Measurements from ENCODE around the gene PFKFB2. TPM values are rescaled to one million over a fixed set of nuclear protein-coding genes. Genes with fewer than 3 reads are reported as not detected.

The PFKFB2 gene
- total and polyA plus RNA-seq, 2 donors (not counting 1 experiment from before 2014, with no cell fraction given): 6.5 to 18.2 TPM

DNA sequence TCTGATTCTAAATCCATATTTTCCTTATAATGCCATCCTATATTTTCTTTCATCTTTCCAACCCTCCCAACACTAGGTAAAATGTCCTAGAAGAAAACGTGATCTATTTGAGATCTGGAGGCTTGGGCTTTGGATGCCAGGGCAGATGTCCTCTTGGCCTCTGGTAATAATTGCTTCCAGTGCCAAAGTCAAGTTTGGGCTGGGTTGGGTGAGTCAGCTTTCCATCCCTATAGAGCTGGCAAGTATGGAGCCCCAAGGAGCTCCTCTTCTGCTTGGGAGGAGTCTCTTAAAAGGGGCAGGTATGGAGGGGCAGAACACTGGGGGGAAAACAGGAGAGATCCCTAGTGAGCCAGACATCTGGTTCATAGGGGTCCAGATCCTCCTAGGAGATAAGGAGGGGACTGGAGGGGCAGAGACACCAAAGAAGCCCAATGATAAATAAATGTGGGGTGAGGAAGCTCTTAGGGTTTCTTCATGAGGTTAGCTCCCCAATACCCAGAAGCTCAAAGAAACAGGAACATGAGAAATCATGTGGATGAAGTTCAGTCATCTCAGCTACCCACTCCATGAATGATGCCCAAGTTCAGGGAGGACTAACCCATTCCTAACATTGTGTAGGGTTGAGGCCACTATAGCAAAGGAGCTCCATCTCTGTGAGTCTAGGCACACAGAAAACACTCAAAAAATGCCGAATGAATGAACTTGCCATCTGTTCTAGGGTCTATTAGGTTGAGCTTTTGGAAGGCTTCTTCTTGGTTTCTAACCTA, 24.0 kb upstream of the PFKFB2 start:
- ATAC-seq (ENCODE audit: low read depth): no peak
- H3K4me1 Mint-ChIP-seq: no peaks in the 10 kb centered on the region
- ChIA-PET CTCF (interaction anchor here (1.4 kb wide), 1 partner anchor 11 kb away, joined by 3 read pairs; no protein-coding TSS in a partner anchor), POLR2A (no interaction called here)
- H3K27me3 ChIP-seq (replicated peaks in 1 of 4; ENCODE audit: control extremely low read depth in 1 of 4, control insufficient read depth in 3 of 4, insufficient read depth in 4 of 4, low read length in 3 of 4): peaks cover 0 to 36% (median 19%) of the 10 kb centered on the region in 4 experiments
- H3K79me2 ChIP-seq (ENCODE audit: control insufficient read depth, insufficient read depth, low read length): no peaks in the 10 kb centered on the region
- no CpG with 5 or more reads among the region's 2 CpGs for WGBS (ENCODE audit: insufficient coverage)
- no peak overlapping the region for H3K27ac Mint-ChIP-seq
- H3K36me3 ChIP-seq (replicated peaks in 1 of 2; ENCODE audit: control extremely low read depth in 1 of 2, control insufficient read depth in 1 of 2, extremely low read depth in 1 of 2, insufficient read depth in 2 of 2, low read length in 1 of 2): no peaks in the 10 kb centered on the region
- intact Hi-C loops (cut with micrococcal nuclease): no loop called here
- no peak overlapping the region for H3K4me2 ChIP-seq (replicated peaks; ENCODE audit: low read depth, low read length, poor library complexity, severe bottlenecking)
- no peaks in the 10 kb centered on the region for H3K9me3 Mint-ChIP-seq (ENCODE audit: insufficient read depth)
- no peak overlapping the region for H3K27ac ChIP-seq (ENCODE audit: low read length in 2 of 2)
- H3K9me3 ChIP-seq (ENCODE audit: control extremely low read depth in 1 of 3, control insufficient read depth in 2 of 3, insufficient read depth in 1 of 3, low read length in 2 of 3): no peaks in the 10 kb centered on the region
- no peaks in the 10 kb centered on the region for H3K4me1 ChIP-seq (ENCODE audit: control insufficient read depth in 2 of 2, insufficient read depth in 2 of 2, low read length in 2 of 2)
- H3K27me3 Mint-ChIP-seq: peaks cover 67% of the 10 kb centered on the region
- no peak overlapping the region for H3K9ac ChIP-seq (ENCODE audit: low read length)
- H2AFZ ChIP-seq (ENCODE audit: insufficient read depth, low read depth, low read length, poor library complexity, severe bottlenecking): no peak overlapping the region
- DNase-seq: no peak
- TF ChIP-seq CTCF (IDR thresholded peaks at IDR 0.05) (no peak), EZH2 (IDR thresholded peaks at IDR 0.05; ENCODE audit: borderline replicate concordance, insufficient read depth, low read depth, low read length, poor library complexity, severe bottlenecking) (no peak)
- no peak overlapping the region for H3K4me3 ChIP-seq (ENCODE audit: control extremely low read depth in 1 of 5, extremely low read depth in 1 of 5, insufficient read depth in 1 of 5, low read depth in 2 of 5, low read length in 4 of 5)
- H3K4me3 Mint-ChIP-seq: no peak overlapping the region
- no peaks in the 10 kb centered on the region for H4K20me1 ChIP-seq (ENCODE audit: control insufficient read depth, insufficient read depth, low read length, poor library complexity, severe bottlenecking)

Measured in B cell (primary cell).